Measurements from ENCODE around the gene EYS. TPM values are rescaled to one million over a fixed set of nuclear protein-coding genes. Genes with fewer than 3 reads are reported as not detected.

The EYS gene
- polyA plus RNA-seq, 1 of the 3 experiments (the other 2 are of a cell fraction), result 0.05 TPM

DNA sequence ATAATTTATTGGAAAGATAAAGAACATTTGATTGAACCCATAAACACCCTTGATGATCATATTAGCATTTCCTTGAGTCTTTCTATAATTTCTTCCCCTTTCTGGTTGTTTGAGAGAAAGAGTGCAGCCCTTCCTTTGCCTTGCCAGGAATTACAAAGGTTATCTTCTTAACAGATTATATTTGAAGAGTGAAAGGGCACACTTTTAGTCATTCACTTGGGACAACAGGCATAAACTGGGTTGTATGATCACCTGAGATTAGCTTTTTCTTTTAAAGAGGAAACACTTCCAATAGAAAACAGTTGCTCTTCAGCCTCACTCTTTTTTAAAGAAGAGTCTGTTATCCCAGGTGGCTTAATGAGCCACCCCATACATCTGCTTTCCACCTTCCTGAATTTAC lies 1776.2 kb downstream of the EYS start:
- Histone ChIP-seq H4K20me1 (ENCODE audit: insufficient read depth) (no peaks in the 10 kb centered on the region), H3K4me3 (ENCODE audit: low read depth in 2 of 2, low read length in 1 of 2) (no peak overlapping the region), H3K9ac (no peak overlapping the region), H3K9me2 (no peaks in the 10 kb centered on the region), H3K4me1 (ENCODE audit: control insufficient read depth in 1 of 2, insufficient read depth in 2 of 2, low read depth in 1 of 2, low read length in 1 of 2) (no peaks in the 10 kb centered on the region), H3K9me3 (no peaks in the 10 kb centered on the region), H3K4me2 (no peak overlapping the region), H3K36me3 (replicated peaks in 1 of 2; ENCODE audit: control insufficient read depth in 1 of 2, insufficient read depth in 2 of 2, low read length in 1 of 2) (no peaks in the 10 kb centered on the region), H3F3A (replicated peaks; ENCODE audit: insufficient read depth) (no peaks in the 10 kb centered on the region), H2AFZ (ENCODE audit: low read depth) (no peak overlapping the region), H3K79me2 (ENCODE audit: insufficient read depth) (no peaks in the 10 kb centered on the region), H3K27me3 (ENCODE audit: insufficient read depth) (no peaks in the 10 kb centered on the region), H3K27ac (ENCODE audit: low read depth in 2 of 2, low read length in 1 of 2) (no peak overlapping the region)
- POLR2A ChIA-PET, result no interaction called here
- TF ChIP-seq CHD2 (IDR thresholded peaks at IDR 0.05; ENCODE audit: low read length, partially characterized antibody) (no peak), RXRA (IDR thresholded peaks at IDR 0.05; ENCODE audit: borderline replicate concordance, low read depth) (no peak), ELF1 (IDR thresholded peaks at IDR 0.05) (no peak), FOSL2 (IDR thresholded peaks at IDR 0.05; ENCODE audit: borderline replicate concordance, low read depth) (no peak), YY1 (IDR thresholded peaks at IDR 0.05; ENCODE audit: low read depth) (no peak)
- CTCF ChIA-PET, result interaction anchor here (1.5 kb wide), 1 partner anchor 81 kb away, joined by 6 read pairs; no protein-coding TSS in a partner anchor
- DNase-seq, result no peak

DNA sequence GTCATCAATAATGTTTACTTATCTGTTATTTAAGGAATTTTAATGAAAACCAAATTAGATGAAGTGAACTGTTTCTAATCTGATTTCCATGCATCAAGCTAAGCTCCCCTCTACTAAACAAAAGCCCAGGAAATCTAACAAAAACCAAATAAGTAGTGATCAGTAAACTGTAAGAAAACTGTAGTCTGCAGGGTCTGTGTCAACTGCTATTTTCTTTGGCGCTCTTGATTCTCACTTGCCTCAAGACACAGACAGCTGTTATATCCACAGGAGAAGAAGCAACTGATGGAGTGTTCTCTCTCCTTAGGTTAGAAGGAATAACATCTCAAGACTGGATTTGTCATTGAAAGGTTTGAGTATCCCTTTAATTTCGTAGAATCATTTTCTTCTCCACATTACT lies 1777.9 kb downstream of the EYS start:
- Histone ChIP-seq H3K27me3 (ENCODE audit: insufficient read depth) (no peaks in the 10 kb centered on the region), H3K9ac (no peak overlapping the region), H3K4me1 (ENCODE audit: control insufficient read depth in 1 of 2, insufficient read depth in 2 of 2, low read depth in 1 of 2, low read length in 1 of 2) (no peaks in the 10 kb centered on the region), H2AFZ (ENCODE audit: low read depth) (no peak overlapping the region), H3K27ac (ENCODE audit: low read depth in 2 of 2, low read length in 1 of 2) (no peak overlapping the region), H3K4me2 (no peak overlapping the region), H3K36me3 (replicated peaks in 1 of 2; ENCODE audit: control insufficient read depth in 1 of 2, insufficient read depth in 2 of 2, low read length in 1 of 2) (no peaks in the 10 kb centered on the region), H3F3A (replicated peaks; ENCODE audit: insufficient read depth) (no peaks in the 10 kb centered on the region), H3K9me3 (no peaks in the 10 kb centered on the region), H3K9me2 (no peaks in the 10 kb centered on the region), H3K79me2 (ENCODE audit: insufficient read depth) (no peaks in the 10 kb centered on the region), H4K20me1 (ENCODE audit: insufficient read depth) (no peaks in the 10 kb centered on the region), H3K4me3 (ENCODE audit: low read depth in 2 of 2, low read length in 1 of 2) (no peak overlapping the region)
- ChIA-PET POLR2A (no interaction called here), CTCF (interaction anchor here (1.0 kb wide), 1 partner anchor 403 kb away, joined by 3 read pairs; no protein-coding TSS in a partner anchor)
- WGBS (ENCODE audit: low lambda C conversion rate), result 53% methylated on average over 2 of the region's 2 CpGs
- TF ChIP-seq POLR2AphosphoS5 (IDR thresholded peaks at IDR 0.05; ENCODE audit: low read depth, low read length) (no peak), TAF1 (IDR thresholded peaks at IDR 0.05; ENCODE audit: borderline replicate concordance, low read depth, low read length) (no peak), NRF1 (IDR thresholded peaks at IDR 0.05; ENCODE audit: low read depth, low read length) (no peak), MXI1 (IDR thresholded peaks at IDR 0.05; ENCODE audit: low read depth, low read length) (no peak), EP300 (IDR thresholded peaks at IDR 0.05; ENCODE audit: borderline replicate concordance in 1 of 2, low read depth in 1 of 2, low read length in 1 of 2) (no peak), SMC3 (IDR thresholded peaks at IDR 0.05; ENCODE audit: low read depth, low read length) (no peak), GATA2 (CRISPR knock-in tag; IDR thresholded peaks at IDR 0.05) (no peak), FOXM1 (IDR thresholded peaks at IDR 0.05; ENCODE audit: low read depth) (no peak), RCOR1 (IDR thresholded peaks at IDR 0.05; ENCODE audit: low read length) (no peak), TEAD4 (IDR thresholded peaks at IDR 0.05; ENCODE audit: borderline replicate concordance, insufficient read depth) (no peak), CHD2 (IDR thresholded peaks at IDR 0.05; ENCODE audit: low read length, partially characterized antibody) (no peak), YY1 (IDR thresholded peaks at IDR 0.05; ENCODE audit: low read depth) (no peak), SIN3A (IDR thresholded peaks at IDR 0.05; ENCODE audit: borderline replicate concordance, low read depth, low read length) (no peak), RXRA (IDR thresholded peaks at IDR 0.05; ENCODE audit: borderline replicate concordance, low read depth) (no peak), TCF12 (IDR thresholded peaks at IDR 0.05) (no peak)
- TF ChIP-seq, protein P1, sequence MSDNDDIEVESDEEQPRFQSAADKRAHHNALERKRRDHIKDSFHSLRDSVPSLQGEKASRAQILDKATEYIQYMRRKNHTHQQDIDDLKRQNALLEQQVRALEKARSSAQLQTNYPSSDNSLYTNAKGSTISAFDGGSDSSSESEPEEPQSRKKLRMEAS (IDR thresholded peaks at IDR 0.05; ENCODE audit: low read depth), result no peak
- TF ChIP-seq, protein P2, sequence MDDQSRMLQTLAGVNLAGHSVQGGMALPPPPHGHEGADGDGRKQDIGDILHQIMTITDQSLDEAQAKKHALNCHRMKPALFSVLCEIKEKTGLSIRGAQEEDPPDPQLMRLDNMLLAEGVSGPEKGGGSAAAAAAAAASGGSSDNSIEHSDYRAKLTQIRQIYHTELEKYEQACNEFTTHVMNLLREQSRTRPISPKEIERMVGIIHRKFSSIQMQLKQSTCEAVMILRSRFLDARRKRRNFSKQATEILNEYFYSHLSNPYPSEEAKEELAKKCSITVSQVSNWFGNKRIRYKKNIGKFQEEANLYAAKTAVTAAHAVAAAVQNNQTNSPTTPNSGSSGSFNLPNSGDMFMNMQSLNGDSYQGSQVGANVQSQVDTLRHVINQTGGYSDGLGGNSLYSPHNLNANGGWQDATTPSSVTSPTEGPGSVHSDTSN (IDR thresholded peaks at IDR 0.05), result no peak
- TF ChIP-seq, protein P3, sequence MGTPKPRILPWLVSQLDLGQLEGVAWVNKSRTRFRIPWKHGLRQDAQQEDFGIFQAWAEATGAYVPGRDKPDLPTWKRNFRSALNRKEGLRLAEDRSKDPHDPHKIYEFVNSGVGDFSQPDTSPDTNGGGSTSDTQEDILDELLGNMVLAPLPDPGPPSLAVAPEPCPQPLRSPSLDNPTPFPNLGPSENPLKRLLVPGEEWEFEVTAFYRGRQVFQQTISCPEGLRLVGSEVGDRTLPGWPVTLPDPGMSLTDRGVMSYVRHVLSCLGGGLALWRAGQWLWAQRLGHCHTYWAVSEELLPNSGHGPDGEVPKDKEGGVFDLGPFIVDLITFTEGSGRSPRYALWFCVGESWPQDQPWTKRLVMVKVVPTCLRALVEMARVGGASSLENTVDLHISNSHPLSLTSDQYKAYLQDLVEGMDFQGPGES (IDR thresholded peaks at IDR 0.05; ENCODE audit: low read depth, low read length), result no peak
- TF ChIP-seq, protein P4, sequence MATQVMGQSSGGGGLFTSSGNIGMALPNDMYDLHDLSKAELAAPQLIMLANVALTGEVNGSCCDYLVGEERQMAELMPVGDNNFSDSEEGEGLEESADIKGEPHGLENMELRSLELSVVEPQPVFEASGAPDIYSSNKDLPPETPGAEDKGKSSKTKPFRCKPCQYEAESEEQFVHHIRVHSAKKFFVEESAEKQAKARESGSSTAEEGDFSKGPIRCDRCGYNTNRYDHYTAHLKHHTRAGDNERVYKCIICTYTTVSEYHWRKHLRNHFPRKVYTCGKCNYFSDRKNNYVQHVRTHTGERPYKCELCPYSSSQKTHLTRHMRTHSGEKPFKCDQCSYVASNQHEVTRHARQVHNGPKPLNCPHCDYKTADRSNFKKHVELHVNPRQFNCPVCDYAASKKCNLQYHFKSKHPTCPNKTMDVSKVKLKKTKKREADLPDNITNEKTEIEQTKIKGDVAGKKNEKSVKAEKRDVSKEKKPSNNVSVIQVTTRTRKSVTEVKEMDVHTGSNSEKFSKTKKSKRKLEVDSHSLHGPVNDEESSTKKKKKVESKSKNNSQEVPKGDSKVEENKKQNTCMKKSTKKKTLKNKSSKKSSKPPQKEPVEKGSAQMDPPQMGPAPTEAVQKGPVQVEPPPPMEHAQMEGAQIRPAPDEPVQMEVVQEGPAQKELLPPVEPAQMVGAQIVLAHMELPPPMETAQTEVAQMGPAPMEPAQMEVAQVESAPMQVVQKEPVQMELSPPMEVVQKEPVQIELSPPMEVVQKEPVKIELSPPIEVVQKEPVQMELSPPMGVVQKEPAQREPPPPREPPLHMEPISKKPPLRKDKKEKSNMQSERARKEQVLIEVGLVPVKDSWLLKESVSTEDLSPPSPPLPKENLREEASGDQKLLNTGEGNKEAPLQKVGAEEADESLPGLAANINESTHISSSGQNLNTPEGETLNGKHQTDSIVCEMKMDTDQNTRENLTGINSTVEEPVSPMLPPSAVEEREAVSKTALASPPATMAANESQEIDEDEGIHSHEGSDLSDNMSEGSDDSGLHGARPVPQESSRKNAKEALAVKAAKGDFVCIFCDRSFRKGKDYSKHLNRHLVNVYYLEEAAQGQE (IDR thresholded peaks at IDR 0.05; ENCODE audit: low read depth, low read length), result no peak
- TF ChIP-seq, protein P5, sequence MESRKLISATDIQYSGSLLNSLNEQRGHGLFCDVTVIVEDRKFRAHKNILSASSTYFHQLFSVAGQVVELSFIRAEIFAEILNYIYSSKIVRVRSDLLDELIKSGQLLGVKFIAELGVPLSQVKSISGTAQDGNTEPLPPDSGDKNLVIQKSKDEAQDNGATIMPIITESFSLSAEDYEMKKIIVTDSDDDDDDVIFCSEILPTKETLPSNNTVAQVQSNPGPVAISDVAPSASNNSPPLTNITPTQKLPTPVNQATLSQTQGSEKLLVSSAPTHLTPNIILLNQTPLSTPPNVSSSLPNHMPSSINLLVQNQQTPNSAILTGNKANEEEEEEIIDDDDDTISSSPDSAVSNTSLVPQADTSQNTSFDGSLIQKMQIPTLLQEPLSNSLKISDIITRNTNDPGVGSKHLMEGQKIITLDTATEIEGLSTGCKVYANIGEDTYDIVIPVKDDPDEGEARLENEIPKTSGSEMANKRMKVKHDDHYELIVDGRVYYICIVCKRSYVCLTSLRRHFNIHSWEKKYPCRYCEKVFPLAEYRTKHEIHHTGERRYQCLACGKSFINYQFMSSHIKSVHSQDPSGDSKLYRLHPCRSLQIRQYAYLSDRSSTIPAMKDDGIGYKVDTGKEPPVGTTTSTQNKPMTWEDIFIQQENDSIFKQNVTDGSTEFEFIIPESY (IDR thresholded peaks at IDR 0.05; ENCODE audit: borderline replicate concordance, low read depth), result no peak
- DNase-seq, result no peak

Data from SK-N-SH (cell line).